ENCODE results near the gene AKR1A1.

AKR1A1 gene

DNA sequence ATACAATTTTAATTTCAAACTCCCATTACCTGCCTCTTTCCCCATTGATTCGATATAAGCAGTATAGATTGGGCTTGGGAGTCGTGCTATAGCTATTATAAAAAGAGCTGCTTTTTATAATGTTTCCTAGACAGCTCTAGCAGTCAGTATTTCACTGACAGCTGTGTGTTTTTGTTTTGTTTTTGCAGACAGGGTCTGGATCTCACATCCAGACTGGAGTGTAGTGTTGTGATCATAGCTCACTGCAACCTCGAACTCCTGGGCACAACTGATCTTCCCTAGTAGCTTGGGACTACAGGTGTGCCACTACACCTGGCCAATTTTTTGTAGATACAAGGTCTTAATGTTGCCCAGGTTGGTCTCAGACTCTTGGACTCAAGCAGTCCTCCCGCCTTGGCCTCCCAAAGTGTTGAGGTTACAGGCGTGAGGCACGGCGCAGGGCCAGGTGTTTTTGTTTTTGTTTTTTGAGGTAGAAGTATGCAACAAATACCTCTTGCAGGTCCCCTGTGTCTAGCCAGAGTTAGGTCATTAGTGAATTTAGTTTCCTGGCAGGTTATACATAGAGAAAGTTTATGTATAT is 35.0 kb downstream of the AKR1A1 start:
- Histone ChIP-seq H3K36me3 (ENCODE audit: low read length) (no peaks in the 10 kb centered on the region), H3K4me2 (ENCODE audit: low read depth, low read length, poor library complexity, severe bottlenecking) (peak overlapping the region; percentile 87), H3K9ac (ENCODE audit: low read length) (peak overlapping the region; percentile 96), H3F3A (ENCODE audit: insufficient read depth) (peaks cover 7% of the 10 kb centered on the region), H3K27ac (ENCODE audit: low read depth, low read length) (no peak overlapping the region), H3K9me3 (ENCODE audit: insufficient read depth, low read length) (no peaks in the 10 kb centered on the region), H4K20me1 (ENCODE audit: low read depth, low read length) (peaks cover 27% of the 10 kb centered on the region), H3K27me3 (ENCODE audit: low read length) (no peaks in the 10 kb centered on the region), H2AFZ (ENCODE audit: low read depth, low read length, severe bottlenecking) (no peak overlapping the region), H3K79me2 (ENCODE audit: insufficient read depth, low read length) (peaks cover 67% of the 10 kb centered on the region), H3K4me3 (ENCODE audit: insufficient read depth, low read length, poor library complexity, severe bottlenecking) (peak overlapping the region; percentile 81), H3K9me2 (replicated peaks; ENCODE audit: insufficient read depth, low read length) (no peaks in the 10 kb centered on the region)
- TF ChIP-seq EZH2phosphoT487 (conservative IDR thresholded peaks at IDR 0.05; ENCODE audit: low read length) (no peak), CTCF (IDR thresholded peaks at IDR 0.05; ENCODE audit: insufficient read depth, low read length, poor library complexity, severe bottlenecking) (no peak)

DNA sequence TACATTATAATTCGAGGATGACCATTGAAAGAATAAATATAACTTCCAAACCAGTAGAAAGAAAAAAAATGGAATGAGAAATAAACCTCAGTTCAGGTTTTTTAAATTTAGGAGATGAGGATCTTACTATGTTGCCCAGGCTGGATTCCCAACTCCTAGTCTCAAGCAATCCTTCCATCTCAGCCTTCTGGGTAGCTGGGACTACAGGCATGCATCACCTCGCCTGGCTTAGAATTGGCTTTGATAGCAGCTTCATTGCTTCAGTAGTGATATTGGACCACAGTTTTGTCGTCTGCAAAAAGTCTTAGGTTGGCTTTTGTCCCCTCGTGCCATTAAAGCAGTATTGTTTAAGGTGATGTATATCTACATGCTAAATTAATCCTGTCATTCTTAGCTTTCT is 36.1 kb downstream of the AKR1A1 start:
- peak overlapping the region; percentile 96; the same call in 1 of the 2 replicates for H3K9ac ChIP-seq (ENCODE audit: low read length)

GRCh38 chr1:45589861-45590260 is 39.2 kb downstream of the AKR1A1 start:
- Histone ChIP-seq H3K27me3 (ENCODE audit: low read length) (no peaks in the 10 kb centered on the region), H3K79me2 (ENCODE audit: insufficient read depth, low read length) (peaks cover 100% of the 10 kb centered on the region), H2AFZ (ENCODE audit: low read depth, low read length, severe bottlenecking) (no peak overlapping the region), H3K4me3 (ENCODE audit: insufficient read depth, low read length, poor library complexity, severe bottlenecking) (no peak overlapping the region), H3F3A (ENCODE audit: insufficient read depth) (0 out of 2 replicates have a peak, but pooled peaks cover 5% of the 10 kb centered on the region), H3K4me2 (ENCODE audit: low read depth, low read length, poor library complexity, severe bottlenecking) (no peak overlapping the region), H3K27ac (ENCODE audit: low read depth, low read length) (no peak overlapping the region), H3K9me2 (replicated peaks; ENCODE audit: insufficient read depth, low read length) (no peaks in the 10 kb centered on the region), H4K20me1 (ENCODE audit: low read depth, low read length) (peaks cover 40% of the 10 kb centered on the region), H3K9me3 (ENCODE audit: insufficient read depth, low read length) (no peaks in the 10 kb centered on the region), H3K9ac (ENCODE audit: low read length) (no peak overlapping the region), H3K36me3 (ENCODE audit: low read length) (peaks cover 15% of the 10 kb centered on the region; the same call in 1 of the 2 replicates)
- TF ChIP-seq EZH2phosphoT487 (conservative IDR thresholded peaks at IDR 0.05; ENCODE audit: low read length), result no peak
- no peak for TF ChIP-seq CTCF (IDR thresholded peaks at IDR 0.05; ENCODE audit: insufficient read depth, low read length, poor library complexity, severe bottlenecking)

More for the DNA sequence above, 36.1 kb downstream of the AKR1A1 start:
- H3K27ac ChIP-seq (ENCODE audit: low read depth, low read length), result no peak overlapping the region
- H3K36me3 ChIP-seq (ENCODE audit: low read length), result 0 out of 2 replicates have a peak, but pooled peaks cover 5% of the 10 kb centered on the region
- no peaks in the 10 kb centered on the region for H3K27me3 ChIP-seq (ENCODE audit: low read length)
- H3F3A ChIP-seq (ENCODE audit: insufficient read depth), result peaks cover 6% of the 10 kb centered on the region
- H3K9me2 ChIP-seq (replicated peaks; ENCODE audit: insufficient read depth, low read length), result no peaks in the 10 kb centered on the region
- H4K20me1 ChIP-seq (ENCODE audit: low read depth, low read length), result peaks cover 37% of the 10 kb centered on the region
- H3K9me3 ChIP-seq (ENCODE audit: insufficient read depth, low read length), result no peaks in the 10 kb centered on the region
- peak overlapping the region; percentile 81 for H3K4me3 ChIP-seq (ENCODE audit: insufficient read depth, low read length, poor library complexity, severe bottlenecking)
- no peak for TF ChIP-seq CTCF (IDR thresholded peaks at IDR 0.05; ENCODE audit: insufficient read depth, low read length, poor library complexity, severe bottlenecking)
- no peak for TF ChIP-seq EZH2phosphoT487 (conservative IDR thresholded peaks at IDR 0.05; ENCODE audit: low read length)
- H3K79me2 ChIP-seq (ENCODE audit: insufficient read depth, low read length), result peaks cover 79% of the 10 kb centered on the region
- no peak overlapping the region for H2AFZ ChIP-seq (ENCODE audit: low read depth, low read length, severe bottlenecking)
- H3K4me2 ChIP-seq (ENCODE audit: low read depth, low read length, poor library complexity, severe bottlenecking), result peak overlapping the region; percentile 87

All from SU-DHL-6 (cell line).